SHP77 treated with DMSO at 0.1 percent for 48 hours (cell line): ENCODE data around the gene PTCRA.
"Not testable (repeated sequence)": the region's sequence is repeated elsewhere in the genome, so short reads cannot be mapped to it uniquely, and the experiment has no call there.

Source experiments
- DNase-seq: peaks from one replicate; lab custom pipeline; 2025; lab: John Stamatoyannopoulos, UW

Gene PTCRA

GRCh38 chr6:42941356-42941755 is 25.5 kb downstream of the PTCRA start:
- not testable (repeated sequence) for DNase-seq

- no peak for DNase-seq
Observed at GRCh38 chr6:42942444-42942843, 26.6 kb downstream of the PTCRA start.

- DNase-seq: no peak
Observed at GRCh38 chr6:42947950-42948349, 32.1 kb downstream of the PTCRA start.

GRCh38 chr6:42952389-42952788 is 36.5 kb downstream of the PTCRA start:
- no peak for DNase-seq

- not testable (repeated sequence) for DNase-seq
Observed at GRCh38 chr6:42954405-42954804, 38.6 kb downstream of the PTCRA start.

- no peak for DNase-seq
Observed at GRCh38 chr6:42958125-42958524, 42.3 kb downstream of the PTCRA start.

- DNase-seq: no peak
Observed at GRCh38 chr6:42959917-42960242, 44.0 kb downstream of the PTCRA start.

- DNase-seq: peak; percentile 69
Observed at GRCh38 chr6:42960243-42961019, 44.6 kb downstream of the PTCRA start, which contains the start of gene GNMT. Gene GNMT, plus strand, starts transcription at chr6:42960754. Its CDS starts 14 bp downstream, at chr6:42960768.

GRCh38 chr6:42961020-42961470 is 45.2 kb downstream of the PTCRA start:
- DNase-seq: no peak

- DNase-seq: no peak
Observed at GRCh38 chr6:42962096-42962495, 46.2 kb downstream of the PTCRA start.

- no peak for DNase-seq
Observed at GRCh38 chr6:42962502-42963178, 46.8 kb downstream of the PTCRA start.

- no peak for DNase-seq
Observed at GRCh38 chr6:42963179-42963854, 47.5 kb downstream of the PTCRA start.

- DNase-seq: no peak
Observed at GRCh38 chr6:42963855-42964605, 48.2 kb downstream of the PTCRA start.

GRCh38 chr6:42966571-42966970 is 50.7 kb downstream of the PTCRA start:
- DNase-seq: no peak

GRCh38 chr6:42967228-42967627 is 51.4 kb downstream of the PTCRA start:
- no peak for DNase-seq

GRCh38 chr6:42968126-42968701 is 52.4 kb downstream of the PTCRA start:
- no peak for DNase-seq

GRCh38 chr6:42968783-42969182 is 52.9 kb downstream of the PTCRA start:
- DNase-seq: no peak

- no peak for DNase-seq
Observed at GRCh38 chr6:42969431-42969830, 53.6 kb downstream of the PTCRA start.

- DNase-seq: no peak
Observed at GRCh38 chr6:42969934-42970333, 54.1 kb downstream of the PTCRA start.

- no peak for DNase-seq
Observed at GRCh38 chr6:42970871-42971612, 55.2 kb downstream of the PTCRA start.

GRCh38 chr6:42971746-42972327 is 56.0 kb downstream of the PTCRA start:
- no peak for DNase-seq
